SHP77 (cell line): Measurements from ENCODE around the gene PSMA5.
A peak's percentile ranks its signal among the peaks of the same experiment; 100 is the strongest.
"Not testable (repeated sequence)": the region's sequence is repeated elsewhere in the genome, so short reads cannot be mapped to it uniquely, and the experiment has no call there.

Experiments
- DNase-seq, 2 experiments: peaks; one replicate each; lab custom pipeline; 2025; lab: John Stamatoyannopoulos, UW

The PSMA5 gene

GRCh38 chr1:109392788-109393616 lies 33.2 kb downstream of the PSMA5 start:
- DNase-seq = peak in 1 of 2 experiments; percentile 4

- DNase-seq = no peak
Observed at GRCh38 chr1:109392037-109392787, 34.0 kb downstream of the PSMA5 start.

- no peak for DNase-seq
Observed at GRCh38 chr1:109391626-109392025, 34.6 kb downstream of the PSMA5 start.

GRCh38 chr1:109391157-109391556 lies 35.1 kb downstream of the PSMA5 start:
- DNase-seq = no peak

- no peak for DNase-seq
Observed at GRCh38 chr1:109389638-109390341, 36.5 kb downstream of the PSMA5 start.

- no peak for DNase-seq
Observed at GRCh38 chr1:109388884-109389637, 37.2 kb downstream of the PSMA5 start.

GRCh38 chr1:109388208-109388711 lies 38.0 kb downstream of the PSMA5 start:
- DNase-seq = no peak

GRCh38 chr1:109386054-109386717 lies 40.1 kb downstream of the PSMA5 start:
- DNase-seq = no peak

- DNase-seq = no peak
Observed at GRCh38 chr1:109385417-109385816, 40.8 kb downstream of the PSMA5 start.

- no peak for DNase-seq
Observed at GRCh38 chr1:109383854-109384253, 42.4 kb downstream of the PSMA5 start.

GRCh38 chr1:109383087-109383779 lies 43.0 kb downstream of the PSMA5 start:
- no peak for DNase-seq

- DNase-seq = no peak
Observed at GRCh38 chr1:109381573-109381972, 44.7 kb downstream of the PSMA5 start.

GRCh38 chr1:109379907-109380306 lies 46.3 kb downstream of the PSMA5 start:
- no peak for DNase-seq

GRCh38 chr1:109379422-109379821 lies 46.8 kb downstream of the PSMA5 start:
- no peak for DNase-seq

- no peak for DNase-seq
Observed at GRCh38 chr1:109377698-109378097, 48.5 kb downstream of the PSMA5 start.

- not testable (repeated sequence) for DNase-seq
Observed at GRCh38 chr1:109373696-109374095, 52.6 kb downstream of the PSMA5 start.

- no peak for DNase-seq
Observed at GRCh38 chr1:109373126-109373525, 53.1 kb downstream of the PSMA5 start.

- no peak for DNase-seq
Observed at GRCh38 chr1:109372281-109372680, 54.0 kb downstream of the PSMA5 start.

GRCh38 chr1:109371341-109371739 lies 54.9 kb downstream of the PSMA5 start:
- DNase-seq = no peak

- DNase-seq = no peak
Observed at GRCh38 chr1:109370712-109371340, 55.4 kb downstream of the PSMA5 start.
